Vagina (tissue), 2 donors: ENCODE data around the gene RASA3.

ENCODE experiments used
- POLR2A ChIP-seq, 2 donors: fragments of 450-650 bp; IDR thresholded peaks; one replicate each; pipeline ENCODE4 v1.6.1; 2017; ENCODE audit warnings: antibody characterized with exemption in 2 of 2, mild to moderate bottlenecking in 2 of 2, moderate library complexity in 2 of 2
- TF ChIP-seq, protein P1 (sequence below), 3 experiments: fragments of 450-650 bp in 2 of 3; fragments of 200-600 bp in 1 of 3; sonication (generic) in 1 of 3; IDR thresholded peaks; one replicate each; pipeline ENCODE4 v1.5.1; 2017 to 2019; ENCODE audit warnings: antibody characterized with exemption in 3 of 3, mild to moderate bottlenecking in 2 of 3, moderate library complexity in 2 of 3

DNA sequence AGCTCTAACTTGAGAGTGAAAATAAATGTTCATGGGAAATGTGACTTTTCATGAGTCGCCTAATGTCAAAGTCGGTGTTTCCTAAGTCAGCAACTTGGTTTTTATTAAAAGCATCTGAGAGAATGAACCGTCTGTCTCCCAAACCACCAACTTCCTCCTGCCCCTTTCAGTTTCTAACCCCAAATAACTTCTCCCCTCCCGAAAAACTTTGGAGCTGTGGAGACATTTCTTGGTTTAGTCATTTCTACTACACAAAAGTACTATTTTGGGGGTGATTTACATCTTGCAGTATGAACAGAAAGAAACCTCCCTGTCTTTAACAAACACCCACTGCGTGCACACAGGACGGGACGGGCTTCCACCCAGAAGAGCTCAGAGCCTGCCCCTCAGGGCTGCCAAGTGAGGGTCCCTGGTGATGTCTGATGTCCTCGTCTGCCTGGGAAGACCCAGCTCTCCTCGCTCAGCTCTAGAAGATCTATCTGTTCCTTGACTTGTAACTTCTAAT, 65.0 kb downstream of the RASA3 start:
- TF ChIP-seq, protein P1, sequence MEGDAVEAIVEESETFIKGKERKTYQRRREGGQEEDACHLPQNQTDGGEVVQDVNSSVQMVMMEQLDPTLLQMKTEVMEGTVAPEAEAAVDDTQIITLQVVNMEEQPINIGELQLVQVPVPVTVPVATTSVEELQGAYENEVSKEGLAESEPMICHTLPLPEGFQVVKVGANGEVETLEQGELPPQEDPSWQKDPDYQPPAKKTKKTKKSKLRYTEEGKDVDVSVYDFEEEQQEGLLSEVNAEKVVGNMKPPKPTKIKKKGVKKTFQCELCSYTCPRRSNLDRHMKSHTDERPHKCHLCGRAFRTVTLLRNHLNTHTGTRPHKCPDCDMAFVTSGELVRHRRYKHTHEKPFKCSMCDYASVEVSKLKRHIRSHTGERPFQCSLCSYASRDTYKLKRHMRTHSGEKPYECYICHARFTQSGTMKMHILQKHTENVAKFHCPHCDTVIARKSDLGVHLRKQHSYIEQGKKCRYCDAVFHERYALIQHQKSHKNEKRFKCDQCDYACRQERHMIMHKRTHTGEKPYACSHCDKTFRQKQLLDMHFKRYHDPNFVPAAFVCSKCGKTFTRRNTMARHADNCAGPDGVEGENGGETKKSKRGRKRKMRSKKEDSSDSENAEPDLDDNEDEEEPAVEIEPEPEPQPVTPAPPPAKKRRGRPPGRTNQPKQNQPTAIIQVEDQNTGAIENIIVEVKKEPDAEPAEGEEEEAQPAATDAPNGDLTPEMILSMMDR (IDR thresholded peaks at IDR 0.05) = no peak
- no peak for TF ChIP-seq POLR2A (IDR thresholded peaks at IDR 0.05)
